ENCODE data around the gene SCYGR2. TPM values are rescaled to one million over a fixed set of nuclear protein-coding genes. Genes with fewer than 3 reads are reported as not detected.
A peak's percentile ranks its signal among the peaks of the same experiment; 100 is the strongest.

SCYGR2 gene
- total RNA-seq, 3 donors from 2014 or later, result not detected

DNA sequence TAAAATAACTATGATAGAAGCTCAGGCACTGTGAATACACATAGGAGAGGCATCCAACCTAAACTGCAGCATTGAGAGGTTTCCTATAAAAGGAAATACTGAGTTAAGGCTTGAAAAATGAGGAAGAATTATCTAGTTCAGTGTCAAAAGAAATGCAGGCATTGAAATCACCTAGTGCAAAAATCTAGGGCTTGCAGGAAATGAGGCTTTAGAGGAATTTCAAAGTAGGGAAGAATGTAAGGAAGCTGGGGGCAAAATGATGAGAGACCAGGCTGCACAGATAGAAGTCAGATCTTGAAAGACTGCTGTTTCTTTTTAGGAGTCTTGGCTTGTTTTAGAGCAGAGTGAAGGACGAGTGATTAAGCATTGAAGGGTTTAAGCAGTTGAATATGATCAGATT, 28.1 kb upstream of the SCYGR2 start:
- ATAC-seq (no peak), DNase-seq (no peak)
- H3K36me3 ChIP-seq (ENCODE audit: low read depth), result no peaks in the 10 kb centered on the region
- H3K4me1 ChIP-seq (ENCODE audit: low read depth), result no peaks in the 10 kb centered on the region
- TF ChIP-seq, protein P1, sequence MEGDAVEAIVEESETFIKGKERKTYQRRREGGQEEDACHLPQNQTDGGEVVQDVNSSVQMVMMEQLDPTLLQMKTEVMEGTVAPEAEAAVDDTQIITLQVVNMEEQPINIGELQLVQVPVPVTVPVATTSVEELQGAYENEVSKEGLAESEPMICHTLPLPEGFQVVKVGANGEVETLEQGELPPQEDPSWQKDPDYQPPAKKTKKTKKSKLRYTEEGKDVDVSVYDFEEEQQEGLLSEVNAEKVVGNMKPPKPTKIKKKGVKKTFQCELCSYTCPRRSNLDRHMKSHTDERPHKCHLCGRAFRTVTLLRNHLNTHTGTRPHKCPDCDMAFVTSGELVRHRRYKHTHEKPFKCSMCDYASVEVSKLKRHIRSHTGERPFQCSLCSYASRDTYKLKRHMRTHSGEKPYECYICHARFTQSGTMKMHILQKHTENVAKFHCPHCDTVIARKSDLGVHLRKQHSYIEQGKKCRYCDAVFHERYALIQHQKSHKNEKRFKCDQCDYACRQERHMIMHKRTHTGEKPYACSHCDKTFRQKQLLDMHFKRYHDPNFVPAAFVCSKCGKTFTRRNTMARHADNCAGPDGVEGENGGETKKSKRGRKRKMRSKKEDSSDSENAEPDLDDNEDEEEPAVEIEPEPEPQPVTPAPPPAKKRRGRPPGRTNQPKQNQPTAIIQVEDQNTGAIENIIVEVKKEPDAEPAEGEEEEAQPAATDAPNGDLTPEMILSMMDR (IDR thresholded peaks at IDR 0.05), result no peak
- intact Hi-C loops (cut with DNase I, micrococcal nuclease), result no loop called here
- no peak overlapping the region for H3K4me3 ChIP-seq
- H3K9me3 ChIP-seq, result no peaks in the 10 kb centered on the region

DNA sequence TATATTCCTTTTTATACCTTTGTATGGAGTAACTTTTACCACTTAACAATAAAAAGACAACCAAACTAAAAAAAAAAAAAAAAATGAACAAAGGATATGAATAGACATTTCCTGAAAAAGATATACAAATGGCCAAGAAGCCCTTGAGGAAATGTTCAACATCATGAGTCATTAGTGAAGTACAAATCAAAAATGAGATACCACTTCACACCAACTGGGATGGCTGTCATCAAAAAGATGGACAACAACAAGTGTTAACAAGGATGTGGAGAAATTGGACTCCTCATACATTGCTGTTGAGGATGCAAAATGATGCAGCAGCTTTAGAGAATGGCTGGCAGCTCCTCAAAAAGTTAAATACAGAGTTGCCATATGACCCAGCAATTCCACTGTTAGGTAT, 22.6 kb upstream of the SCYGR2 start:
- H3K9me3 ChIP-seq, result no peaks in the 10 kb centered on the region
- TF ChIP-seq, protein P1 (IDR thresholded peaks at IDR 0.05), result no peak
- no peak for ATAC-seq
- no peak overlapping the region for H3K4me3 ChIP-seq
- peaks cover 7% of the 10 kb centered on the region for H3K4me1 ChIP-seq (ENCODE audit: low read depth)
- DNase-seq, result no peak
- intact Hi-C loops (cut with DNase I, micrococcal nuclease), result no loop called here
- no peaks in the 10 kb centered on the region for H3K36me3 ChIP-seq (ENCODE audit: low read depth)

DNA sequence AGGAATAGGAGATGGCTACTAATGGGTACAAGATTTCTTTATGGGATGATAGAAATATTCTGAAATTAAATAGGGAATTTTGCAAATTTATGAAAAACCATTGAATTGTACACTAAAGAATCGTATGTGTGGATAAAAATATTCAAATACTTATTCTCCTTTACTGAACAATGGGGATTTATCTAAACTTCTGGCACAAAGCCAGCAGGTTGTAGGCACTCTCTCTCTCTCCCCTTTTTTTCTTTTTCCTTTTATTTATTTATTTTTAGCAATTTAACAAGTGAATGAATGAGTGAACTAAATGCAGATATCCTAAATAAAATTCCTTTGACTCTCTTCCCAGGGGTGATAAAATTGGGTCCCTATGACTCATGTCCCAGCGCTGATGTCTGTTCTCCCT, 21.9 kb upstream of the SCYGR2 start:
- H3K36me3 ChIP-seq (ENCODE audit: low read depth), result no peaks in the 10 kb centered on the region
- DNase-seq, result no peak
- TF ChIP-seq, protein P1 (IDR thresholded peaks at IDR 0.05), result no peak
- peaks cover 7% of the 10 kb centered on the region for H3K4me1 ChIP-seq (ENCODE audit: low read depth)
- no peaks in the 10 kb centered on the region for H3K9me3 ChIP-seq
- no peak for ATAC-seq
- intact Hi-C loops (cut with DNase I, micrococcal nuclease), result no loop called here
- H3K4me3 ChIP-seq, result no peak overlapping the region

DNA sequence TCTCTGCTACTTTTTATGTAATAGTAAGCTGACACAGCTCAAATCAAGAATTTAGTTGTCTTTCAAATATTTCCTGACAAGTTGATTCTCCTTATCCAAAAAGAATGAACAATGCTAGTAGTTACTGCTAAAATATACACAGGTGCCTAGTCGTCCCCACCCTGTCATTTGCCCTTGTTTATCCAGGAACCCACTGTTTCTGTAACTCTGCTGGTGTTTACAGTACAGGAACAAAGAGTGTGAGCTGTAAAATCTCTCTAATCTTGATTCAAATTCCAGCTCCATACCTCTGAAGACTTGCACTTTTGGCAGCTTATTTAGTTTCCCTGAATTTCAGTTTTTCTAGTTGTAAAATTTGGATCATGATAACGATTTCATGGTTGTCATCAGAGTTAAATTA, 21.1 kb upstream of the SCYGR2 start:
- H3K4me1 ChIP-seq (ENCODE audit: low read depth), result peaks cover 7% of the 10 kb centered on the region
- H3K9me3 ChIP-seq, result peaks cover 5% of the 10 kb centered on the region
- H3K36me3 ChIP-seq (ENCODE audit: low read depth), result no peaks in the 10 kb centered on the region
- intact Hi-C loops (cut with DNase I, micrococcal nuclease), result no loop called here
- no peak overlapping the region for H3K4me3 ChIP-seq
- DNase-seq (peak in 1 of 3 donors; percentile 21), ATAC-seq (peak; percentile 96)
- TF ChIP-seq, protein P1 (IDR thresholded peaks at IDR 0.05), result no peak

DNA sequence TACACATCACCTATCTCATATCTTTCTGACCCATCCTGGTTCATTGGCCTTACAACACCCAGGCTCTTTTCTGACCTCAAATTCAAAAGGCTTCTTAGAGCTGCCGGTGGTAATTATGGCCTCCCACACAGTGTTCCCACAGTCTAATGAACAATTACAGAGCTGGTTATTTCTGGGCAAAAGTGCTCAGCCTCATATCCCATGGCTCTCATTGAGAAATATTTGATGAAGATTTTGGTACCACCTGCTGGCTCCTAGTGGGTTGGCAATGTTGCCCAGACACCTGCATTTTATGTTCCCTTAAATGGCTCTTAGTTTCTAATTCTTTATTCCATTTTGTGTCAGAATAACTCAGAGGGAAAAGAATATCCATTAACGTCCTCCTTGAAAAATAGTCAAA, 20.1 kb upstream of the SCYGR2 start:
- DNase-seq (no peak), ATAC-seq (no peak)
- Histone ChIP-seq H3K36me3 (ENCODE audit: low read depth) (no peaks in the 10 kb centered on the region), H3K9me3 (peaks cover 13% of the 10 kb centered on the region), H3K4me1 (ENCODE audit: low read depth) (peaks cover 7% of the 10 kb centered on the region), H3K4me3 (no peak overlapping the region)
- TF ChIP-seq, protein P1 (IDR thresholded peaks at IDR 0.05), result no peak
- intact Hi-C loops (cut with DNase I, micrococcal nuclease), result no loop called here

DNA sequence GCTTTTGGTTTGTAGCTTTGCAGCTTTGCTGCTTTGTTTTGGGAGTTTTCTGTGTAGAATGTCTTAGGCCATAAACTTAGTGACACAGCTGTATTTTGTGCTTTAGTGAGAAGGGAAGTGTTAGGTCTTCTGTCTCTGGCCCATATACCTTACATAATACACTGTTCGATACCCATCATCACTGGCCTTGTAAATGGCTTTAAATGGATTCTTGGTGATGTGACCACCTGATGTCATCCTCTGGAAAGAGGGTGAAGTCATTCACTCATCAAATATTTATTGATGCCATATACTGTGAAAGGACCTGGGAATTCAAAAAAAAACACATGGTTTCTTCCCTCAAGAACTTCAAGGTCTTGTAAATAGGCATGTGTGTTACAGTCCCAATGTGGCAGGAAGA, 18.9 kb upstream of the SCYGR2 start:
- TF ChIP-seq, protein P1 (IDR thresholded peaks at IDR 0.05), result no peak
- no peak for ATAC-seq
- Histone ChIP-seq H3K4me1 (ENCODE audit: low read depth) (peaks cover 7% of the 10 kb centered on the region), H3K9me3 (peaks cover 13% of the 10 kb centered on the region), H3K4me3 (no peak overlapping the region), H3K36me3 (ENCODE audit: low read depth) (no peaks in the 10 kb centered on the region)
- intact Hi-C loops (cut with DNase I, micrococcal nuclease), result no loop called here
- DNase-seq, result no peak
